Hematopoietic multipotent progenitor cell treated with erythropoietin and hydrocortisone succinate and interleukin-3 and kit ligand, for 4 days (in vitro differentiated cells): Measurements from ENCODE around the gene ADAM11.

Experiments
- DNase-seq: peaks from one replicate; pipeline ENCODE4 v3.0.0-alpha.2; 2015

Gene ADAM11

GRCh38 chr17:44776628-44777393 is 18.0 kb downstream of the ADAM11 start:
- DNase-seq, result no peak

GRCh38 chr17:44777394-44778348 is 18.9 kb downstream of the ADAM11 start:
- DNase-seq, result no peak

DNA sequence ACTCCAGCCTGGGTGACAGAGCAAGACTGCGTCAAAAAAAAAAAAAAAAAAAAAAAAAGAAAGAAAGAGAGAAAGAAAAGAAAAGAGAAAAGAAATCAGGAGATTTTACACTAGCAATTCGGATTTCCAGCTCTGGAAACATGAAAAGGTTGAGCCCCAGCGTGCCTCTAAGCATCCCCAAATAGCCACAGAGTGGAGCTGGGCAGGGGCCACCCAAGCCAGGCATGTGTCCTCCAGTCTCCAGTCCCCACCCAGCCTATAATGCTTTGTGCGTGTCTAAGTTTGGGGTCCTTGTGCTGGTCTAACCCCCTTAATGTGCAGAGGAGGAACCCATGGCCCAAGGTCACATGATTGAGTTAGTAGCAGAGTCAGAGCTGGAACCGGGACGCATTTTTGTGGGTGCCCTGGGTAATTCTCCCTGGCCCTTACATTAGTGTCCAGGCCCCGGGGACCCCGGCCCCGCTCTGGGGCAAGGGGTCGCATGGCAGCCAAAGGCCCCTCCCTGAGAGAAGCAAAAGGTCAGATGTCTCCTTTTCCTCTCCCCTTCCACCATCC is 19.9 kb downstream of the ADAM11 start:
- DNase-seq, result no peak

- DNase-seq, result peak; percentile 87
Observed at GRCh38 chr17:44779211-44780025, 20.6 kb downstream of the ADAM11 start.

- DNase-seq, result no peak
Observed at GRCh38 chr17:44780161-44780560, 21.4 kb downstream of the ADAM11 start.

DNA sequence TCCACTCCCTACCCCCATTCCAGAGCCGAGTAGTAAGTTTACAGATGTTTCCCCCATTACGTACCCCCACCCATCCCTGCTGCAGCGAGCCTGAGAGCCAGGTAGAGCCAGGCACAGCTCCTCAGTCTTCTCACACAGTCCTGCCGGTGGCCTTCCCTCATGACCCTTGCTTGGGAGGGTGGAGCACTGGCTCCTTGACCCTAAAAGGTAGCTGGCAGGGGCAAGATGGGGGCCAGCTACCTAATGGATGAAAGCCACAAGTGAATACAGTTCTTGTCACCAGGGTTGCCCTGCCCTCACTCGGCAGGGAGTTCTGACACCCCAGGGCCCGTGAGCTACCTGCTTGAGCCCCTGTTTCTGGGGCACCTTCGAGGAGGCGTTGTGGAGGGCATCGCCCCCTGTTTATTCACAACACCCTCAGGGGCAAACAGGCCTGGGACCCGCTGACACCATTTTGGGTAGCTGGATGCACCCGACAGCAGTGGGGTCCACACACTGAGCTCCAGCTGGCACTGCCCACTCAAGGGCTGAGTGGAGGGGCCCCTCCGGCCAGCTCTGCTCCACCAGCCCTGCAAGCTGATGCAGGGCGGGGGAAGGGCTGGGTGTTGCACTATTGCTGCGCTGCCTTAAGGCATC is 22.2 kb downstream of the ADAM11 start:
- no peak for DNase-seq

- no peak for DNase-seq
Observed at GRCh38 chr17:44781551-44782325, 22.9 kb downstream of the ADAM11 start.

DNA sequence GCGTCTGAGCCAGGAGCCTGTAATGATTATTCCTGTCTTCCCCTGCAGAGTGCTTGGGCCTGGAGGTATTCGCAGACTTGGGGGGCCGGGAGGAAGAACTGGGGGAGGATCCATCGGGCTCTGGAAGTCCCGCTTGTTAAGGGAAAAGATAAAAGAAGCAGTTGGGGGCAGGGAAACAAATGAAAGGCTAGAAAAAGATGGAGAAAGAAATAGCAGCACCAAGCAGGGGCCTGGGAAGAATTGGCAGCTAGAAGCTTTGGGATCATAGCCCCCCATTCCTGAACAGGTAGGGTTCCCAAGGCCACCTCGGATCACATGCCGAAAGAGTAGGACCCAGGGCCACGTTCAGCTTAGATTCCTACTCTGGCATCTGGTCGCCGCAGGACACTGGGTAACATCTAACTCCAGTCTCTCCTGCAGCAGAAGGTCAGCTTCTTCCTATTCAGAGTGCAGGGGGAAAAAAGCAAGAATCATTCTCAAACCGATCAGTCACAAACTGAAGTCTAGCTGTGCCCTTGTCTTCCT is 23.6 kb downstream of the ADAM11 start:
- DNase-seq, result no peak

- DNase-seq, result no peak
Observed at GRCh38 chr17:44785921-44786320, 27.1 kb downstream of the ADAM11 start.

GRCh38 chr17:44786551-44787081 is 27.8 kb downstream of the ADAM11 start:
- no peak for DNase-seq

GRCh38 chr17:44787271-44787940 is 28.6 kb downstream of the ADAM11 start:
- no peak for DNase-seq

- DNase-seq, result no peak
Observed at GRCh38 chr17:44788139-44788538, 29.4 kb downstream of the ADAM11 start.

- no peak for DNase-seq
Observed at GRCh38 chr17:44792276-44792675, 33.5 kb downstream of the ADAM11 start.

DNA sequence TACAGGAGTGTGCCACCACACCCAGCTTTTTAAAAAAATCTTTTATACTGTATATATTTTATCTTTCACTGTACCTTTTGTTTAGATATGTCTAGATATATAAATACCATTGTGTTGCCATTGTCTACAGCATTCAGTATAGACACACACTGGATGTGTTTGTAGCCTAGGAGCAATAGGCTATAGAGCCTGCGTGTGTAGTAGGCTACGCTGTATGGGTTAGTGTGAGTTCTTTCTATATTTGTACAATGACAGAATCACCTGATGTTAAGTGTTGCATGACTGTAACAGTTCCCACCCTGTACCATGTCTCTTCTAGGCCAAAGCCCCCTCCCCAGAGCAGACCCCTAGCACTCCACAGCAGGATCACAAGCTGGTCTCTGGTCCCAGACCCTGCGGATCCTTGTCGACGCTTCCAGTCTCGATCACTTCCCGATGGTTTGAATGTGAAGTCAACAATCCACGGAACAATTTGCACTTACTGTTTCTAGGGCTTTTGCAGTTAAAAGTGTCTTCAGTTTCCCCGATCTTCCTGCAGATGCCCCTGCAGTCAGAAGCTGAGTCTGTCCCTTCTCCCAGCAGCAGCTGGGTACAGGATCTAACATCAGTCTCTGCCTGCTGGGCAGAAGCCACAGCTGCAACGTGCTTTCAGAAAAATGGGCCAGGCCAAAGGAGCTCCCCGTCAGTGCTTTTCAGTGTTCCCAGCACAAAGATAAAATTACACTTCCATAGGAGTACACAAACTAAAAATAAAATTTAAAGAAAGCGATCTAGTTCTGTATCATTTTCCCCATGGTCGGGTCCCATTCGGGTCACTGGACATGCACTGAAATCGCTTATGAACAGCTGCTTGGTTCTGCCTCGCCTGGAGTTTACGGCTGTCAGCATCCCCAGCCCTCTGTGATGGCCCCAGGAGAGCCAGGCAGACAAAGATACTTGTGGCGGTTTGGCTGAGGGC is 35.4 kb downstream of the ADAM11 start:
- no peak for DNase-seq

DNA sequence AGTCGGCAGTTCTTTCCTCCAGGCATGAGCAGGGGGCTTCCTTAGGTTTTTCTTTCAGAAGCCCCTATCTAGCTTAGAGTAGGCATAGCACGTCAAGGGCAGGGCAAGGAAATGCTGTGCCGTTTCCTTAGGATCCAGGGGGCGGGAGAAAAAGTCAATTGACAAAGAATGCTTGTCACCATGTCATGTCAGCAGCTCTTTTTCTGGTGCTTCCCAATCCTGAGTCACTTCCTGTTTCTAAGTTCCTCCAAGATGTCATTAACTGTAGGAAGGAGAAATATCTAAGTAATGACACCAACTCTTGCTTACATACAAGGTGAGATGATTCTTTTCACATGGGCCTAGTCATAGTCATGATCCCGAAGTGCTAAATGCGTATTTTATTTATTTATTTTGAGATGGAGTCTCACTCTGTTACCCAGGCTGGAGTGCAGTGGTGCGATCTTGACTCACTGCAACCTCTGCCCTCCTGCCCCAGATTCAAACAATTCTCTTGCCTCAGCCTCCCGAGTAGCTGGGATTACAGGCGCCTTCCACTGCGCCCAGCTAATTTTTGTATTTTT is 36.1 kb downstream of the ADAM11 start:
- DNase-seq, result peak; percentile 58

DNA sequence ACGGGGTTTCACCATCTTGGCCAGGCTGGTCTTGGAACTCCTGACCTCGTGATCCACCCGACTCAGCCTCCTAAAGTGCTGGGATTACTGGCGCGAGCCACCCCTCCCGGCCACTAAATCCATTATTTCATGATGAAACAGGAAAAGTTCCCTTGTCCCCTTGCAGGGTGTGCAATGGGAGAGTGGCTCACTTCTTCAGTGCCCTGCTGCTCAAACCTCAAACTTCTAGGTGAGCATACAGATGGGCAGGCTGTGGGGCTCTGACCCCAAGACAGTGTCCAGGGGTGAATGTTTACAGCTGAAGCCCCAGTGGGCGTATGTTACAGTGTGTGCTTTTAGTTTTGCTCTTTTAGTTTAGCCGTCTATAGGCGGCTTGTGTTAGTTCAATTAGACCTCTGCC is 36.6 kb downstream of the ADAM11 start:
- DNase-seq, result no peak

GRCh38 chr17:44795928-44796327 is 37.1 kb downstream of the ADAM11 start:
- DNase-seq, result no peak

GRCh38 chr17:44796731-44797130 is 37.9 kb downstream of the ADAM11 start:
- no peak for DNase-seq

- DNase-seq, result no peak
Observed at GRCh38 chr17:44797802-44798201, 39.0 kb downstream of the ADAM11 start.
